GM12875 (cell line): ENCODE measurements around the gene PKD1L1.

Source experiments
- H3K4me3 ChIP-seq: one replicate; pipeline ENCODE4 v1.5.1; 2011; ENCODE audit warnings: low read depth, low read length, control low read depth
- TF ChIP-seq, protein P1 (sequence below): IDR thresholded peaks from 2 replicates; pipeline ENCODE4 v1.5.1; 2011; ENCODE audit warnings: low read depth, mild to moderate bottlenecking, control low read depth, inconsistent platforms, low read length, moderate library complexity, borderline replicate concordance; ENCODE audit not compliant: insufficient read depth

PKD1L1 gene

DNA sequence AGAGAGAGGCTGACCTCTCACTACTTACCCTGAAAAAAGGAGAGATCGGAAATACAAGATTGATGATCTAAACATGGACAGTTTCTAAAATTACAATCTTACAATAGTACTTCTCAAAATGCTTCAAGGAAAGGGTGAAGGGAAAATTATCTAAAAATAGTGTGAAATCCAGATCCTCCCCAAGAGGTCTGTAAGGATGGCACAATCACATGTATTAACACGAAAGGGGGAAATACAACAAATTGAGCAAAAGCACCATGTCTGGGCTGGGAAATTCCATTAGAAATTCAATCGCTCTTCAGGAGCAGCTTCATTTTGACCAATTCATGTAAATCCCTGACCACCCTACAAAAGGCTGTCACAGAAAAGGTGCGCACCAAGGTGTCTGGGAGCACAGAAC lies 67.0 kb downstream of the PKD1L1 start:
- no peak overlapping the region for H3K4me3 ChIP-seq
- TF ChIP-seq, protein P1, sequence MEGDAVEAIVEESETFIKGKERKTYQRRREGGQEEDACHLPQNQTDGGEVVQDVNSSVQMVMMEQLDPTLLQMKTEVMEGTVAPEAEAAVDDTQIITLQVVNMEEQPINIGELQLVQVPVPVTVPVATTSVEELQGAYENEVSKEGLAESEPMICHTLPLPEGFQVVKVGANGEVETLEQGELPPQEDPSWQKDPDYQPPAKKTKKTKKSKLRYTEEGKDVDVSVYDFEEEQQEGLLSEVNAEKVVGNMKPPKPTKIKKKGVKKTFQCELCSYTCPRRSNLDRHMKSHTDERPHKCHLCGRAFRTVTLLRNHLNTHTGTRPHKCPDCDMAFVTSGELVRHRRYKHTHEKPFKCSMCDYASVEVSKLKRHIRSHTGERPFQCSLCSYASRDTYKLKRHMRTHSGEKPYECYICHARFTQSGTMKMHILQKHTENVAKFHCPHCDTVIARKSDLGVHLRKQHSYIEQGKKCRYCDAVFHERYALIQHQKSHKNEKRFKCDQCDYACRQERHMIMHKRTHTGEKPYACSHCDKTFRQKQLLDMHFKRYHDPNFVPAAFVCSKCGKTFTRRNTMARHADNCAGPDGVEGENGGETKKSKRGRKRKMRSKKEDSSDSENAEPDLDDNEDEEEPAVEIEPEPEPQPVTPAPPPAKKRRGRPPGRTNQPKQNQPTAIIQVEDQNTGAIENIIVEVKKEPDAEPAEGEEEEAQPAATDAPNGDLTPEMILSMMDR, result no peak

DNA sequence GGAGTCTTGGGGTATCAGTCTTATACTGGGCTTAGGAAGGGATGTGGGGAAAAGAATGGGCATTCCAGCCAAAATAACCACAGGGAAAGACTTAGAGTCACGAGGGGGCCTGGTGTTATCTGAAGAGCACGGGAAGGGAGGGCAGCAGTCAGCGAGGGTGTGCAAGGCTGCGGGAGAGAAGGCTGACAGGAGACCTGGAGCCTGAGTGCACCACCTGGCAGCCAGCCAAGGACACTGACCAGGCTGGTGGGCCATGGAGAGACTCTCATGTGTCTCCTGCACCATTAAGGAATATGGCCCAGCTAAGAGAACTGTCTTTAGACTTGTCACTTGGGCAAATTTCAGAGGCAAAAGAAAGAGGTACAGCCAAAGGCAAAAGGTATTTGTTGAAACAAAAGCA lies 69.6 kb downstream of the PKD1L1 start:
- no peak overlapping the region for H3K4me3 ChIP-seq
- TF ChIP-seq, protein P1, result no peak

DNA sequence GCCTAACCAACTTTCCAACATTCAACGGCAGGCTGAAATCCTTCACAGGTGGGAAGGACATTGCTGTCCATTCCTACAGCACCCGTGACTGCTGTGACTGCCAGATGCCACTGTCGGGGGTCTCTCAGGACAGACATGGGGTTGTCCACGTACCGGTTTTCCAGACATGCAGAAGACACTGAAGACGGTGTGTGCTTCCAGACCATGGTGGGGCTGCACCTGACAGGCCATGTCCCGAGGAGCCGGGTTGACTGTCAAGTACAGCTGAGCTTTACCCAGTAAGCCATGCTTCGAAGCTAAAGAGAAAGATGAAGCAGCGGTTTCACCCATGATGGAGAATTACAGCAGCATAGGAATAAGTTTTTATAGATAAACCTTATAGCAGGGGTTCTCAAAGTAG lies 70.9 kb downstream of the PKD1L1 start:
- TF ChIP-seq, protein P1, result no peak

DNA sequence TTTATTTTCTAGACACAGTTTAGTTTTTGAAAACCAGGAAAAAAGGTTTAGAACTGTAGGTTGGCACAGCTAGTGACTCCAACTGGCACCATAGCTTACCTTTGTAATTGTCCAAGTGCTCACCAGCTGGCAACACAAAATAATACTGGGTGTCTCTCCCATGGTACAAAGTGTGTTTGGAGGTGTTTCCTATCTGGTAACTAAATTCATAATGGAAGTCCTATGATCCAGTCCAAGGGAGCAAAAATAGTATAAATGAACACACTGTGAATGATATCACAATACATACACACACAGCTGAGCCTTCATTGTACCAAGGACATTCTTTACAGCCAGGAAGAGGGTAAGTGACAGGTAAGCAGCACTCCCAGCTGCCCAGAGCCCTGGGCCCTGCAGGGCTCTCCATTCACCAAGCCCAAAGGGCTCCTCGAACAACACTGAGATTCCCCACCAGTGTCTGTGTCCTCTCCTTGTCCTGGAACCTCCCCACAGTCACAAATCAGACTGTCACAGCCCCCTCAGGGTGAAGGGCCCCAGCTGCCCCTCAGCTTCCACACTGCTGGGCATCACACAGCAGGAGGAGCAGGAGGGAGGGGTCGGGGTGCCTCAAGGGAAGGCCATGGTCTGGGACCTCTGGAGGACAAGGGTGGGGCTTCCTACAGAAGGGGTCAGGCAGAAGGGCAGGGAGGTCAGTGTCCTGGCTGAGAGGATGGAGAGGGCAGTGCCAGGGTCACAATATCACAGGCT lies 72.1 kb downstream of the PKD1L1 start:
- TF ChIP-seq, protein P1, result no peak
- H3K4me3 ChIP-seq, result no peak overlapping the region

More for the DNA sequence above, 70.9 kb downstream of the PKD1L1 start:
- H3K4me3 ChIP-seq, result no peak overlapping the region

DNA sequence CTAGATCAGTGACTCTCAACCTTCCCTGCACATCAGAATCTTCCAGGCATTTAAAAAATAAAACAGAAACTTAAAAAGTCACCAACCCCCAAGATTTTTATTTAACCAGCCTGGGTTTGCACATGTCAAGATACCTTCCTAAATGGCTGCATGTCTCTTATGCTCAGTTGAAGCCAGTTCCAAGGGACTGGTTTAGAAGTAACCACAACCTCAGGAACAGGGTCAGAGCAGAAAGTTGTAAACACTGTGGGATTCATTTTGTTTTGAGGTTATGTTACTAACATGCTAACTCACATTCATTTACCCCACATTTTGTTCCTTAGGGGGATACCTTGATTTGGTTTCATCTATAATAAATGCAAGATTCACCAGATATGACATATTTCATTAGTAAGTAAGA lies 72.9 kb downstream of the PKD1L1 start:
- TF ChIP-seq, protein P1, result no peak

DNA sequence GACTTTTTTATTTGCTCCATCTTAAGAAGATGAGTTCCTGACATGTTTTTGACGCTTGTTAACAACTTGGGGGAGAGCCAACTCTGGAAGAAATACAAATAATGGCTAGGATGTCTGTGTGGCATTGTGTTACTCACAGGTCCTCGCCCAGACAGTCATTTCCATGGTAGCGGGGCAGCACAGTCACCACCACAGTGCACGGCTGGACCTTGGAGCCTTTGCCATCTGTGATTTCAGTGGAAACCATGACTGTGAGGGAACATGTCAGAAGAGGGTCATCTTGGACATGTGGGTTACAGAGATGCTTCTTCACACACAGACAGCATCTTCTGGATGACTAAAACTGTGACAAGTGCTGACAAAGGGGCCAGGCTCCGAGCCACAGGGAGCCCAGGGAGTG lies 74.5 kb downstream of the PKD1L1 start:
- H3K4me3 ChIP-seq, result no peak overlapping the region
- TF ChIP-seq, protein P1, result no peak

More for the DNA sequence above, 72.9 kb downstream of the PKD1L1 start:
- no peak overlapping the region for H3K4me3 ChIP-seq

DNA sequence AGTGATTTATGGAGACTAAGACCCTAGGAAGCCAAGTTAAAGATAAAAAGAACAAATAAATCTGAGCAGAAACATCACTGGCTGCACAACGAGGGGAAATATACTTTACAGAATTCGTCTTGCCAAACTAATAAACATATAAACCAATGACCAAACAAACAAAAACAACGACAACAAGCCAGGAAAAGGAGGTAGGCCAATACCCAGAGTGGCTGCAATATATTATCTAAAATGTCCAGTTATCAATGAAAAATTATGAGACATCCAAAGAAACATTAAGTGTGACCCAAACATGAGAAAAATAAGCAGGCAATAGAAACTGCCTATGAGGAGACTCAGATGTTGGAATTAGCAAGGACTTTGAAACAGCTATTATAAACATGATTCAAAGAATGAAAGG lies 81.0 kb downstream of the PKD1L1 start:
- TF ChIP-seq, protein P1, result no peak

More for the DNA sequence above, 81.0 kb downstream of the PKD1L1 start:
- no peak overlapping the region for H3K4me3 ChIP-seq
